ENCODE results near the gene EP400.
A peak's percentile ranks its signal among the peaks of the same experiment; 100 is the strongest.

EP400 gene

GRCh38 chr12:131919366-131920156, 30.2 kb upstream of the EP400 start:
- no peak overlapping the region for H3K27ac ChIP-seq (ENCODE audit: insufficient read depth, low read depth, low read length, poor library complexity, severe bottlenecking)
- H3K4me1 ChIP-seq (ENCODE audit: control insufficient read depth, insufficient read depth, low read length) = no peaks in the 10 kb centered on the region
- WGBS, 2 experiments = 96 to 97% methylated on average over 37 of the region's 37 CpGs
- H3K4me3 ChIP-seq (ENCODE audit: insufficient read depth, low read depth, low read length) = no peak overlapping the region
- no peaks in the 10 kb centered on the region for H3K9me3 ChIP-seq (ENCODE audit: control insufficient read depth, low read length)
- H3K36me3 ChIP-seq (ENCODE audit: control insufficient read depth, insufficient read depth, low read length) = peaks cover 30% of the 10 kb centered on the region
- H3K27me3 ChIP-seq (ENCODE audit: control insufficient read depth, insufficient read depth, low read length, poor library complexity, severe bottlenecking) = no peaks in the 10 kb centered on the region

- 94 to 96% methylated on average over 14 of the region's 14 CpGs for WGBS, 2 experiments
- H3K9me3 ChIP-seq (ENCODE audit: control insufficient read depth, low read length) = no peaks in the 10 kb centered on the region
- H3K4me3 ChIP-seq (ENCODE audit: insufficient read depth, low read depth, low read length) = no peak overlapping the region
- H3K36me3 ChIP-seq (ENCODE audit: control insufficient read depth, insufficient read depth, low read length) = peaks cover 25% of the 10 kb centered on the region
- H3K4me1 ChIP-seq (ENCODE audit: control insufficient read depth, insufficient read depth, low read length) = no peaks in the 10 kb centered on the region
- no peaks in the 10 kb centered on the region for H3K27me3 ChIP-seq (ENCODE audit: control insufficient read depth, insufficient read depth, low read length, poor library complexity, severe bottlenecking)
- no peak overlapping the region for H3K27ac ChIP-seq (ENCODE audit: insufficient read depth, low read depth, low read length, poor library complexity, severe bottlenecking)
These were observed 29.6 kb upstream of the EP400 start for GRCh38 chr12:131920157-131920508.

GRCh38 chr12:131920902-131921840, 28.6 kb upstream of the EP400 start:
- no peak overlapping the region for H3K4me3 ChIP-seq (ENCODE audit: insufficient read depth, low read depth, low read length)
- 94% methylated on average over 35 of the region's 35 CpGs for WGBS, 2 experiments
- H3K4me1 ChIP-seq (ENCODE audit: control insufficient read depth, insufficient read depth, low read length) = no peaks in the 10 kb centered on the region
- no peak overlapping the region for H3K27ac ChIP-seq (ENCODE audit: insufficient read depth, low read depth, low read length, poor library complexity, severe bottlenecking)
- peaks cover 21% of the 10 kb centered on the region for H3K36me3 ChIP-seq (ENCODE audit: control insufficient read depth, insufficient read depth, low read length)
- H3K9me3 ChIP-seq (ENCODE audit: control insufficient read depth, low read length) = no peaks in the 10 kb centered on the region
- H3K27me3 ChIP-seq (ENCODE audit: control insufficient read depth, insufficient read depth, low read length, poor library complexity, severe bottlenecking) = no peaks in the 10 kb centered on the region

GRCh38 chr12:131921866-131922769, 27.6 kb upstream of the EP400 start:
- peaks cover 21% of the 10 kb centered on the region for H3K36me3 ChIP-seq (ENCODE audit: control insufficient read depth, insufficient read depth, low read length)
- no peak overlapping the region for H3K27ac ChIP-seq (ENCODE audit: insufficient read depth, low read depth, low read length, poor library complexity, severe bottlenecking)
- WGBS, 2 experiments = 94 to 95% methylated on average over 29 of the region's 29 CpGs
- no peak overlapping the region for H3K4me3 ChIP-seq (ENCODE audit: insufficient read depth, low read depth, low read length)
- no peaks in the 10 kb centered on the region for H3K27me3 ChIP-seq (ENCODE audit: control insufficient read depth, insufficient read depth, low read length, poor library complexity, severe bottlenecking)
- H3K9me3 ChIP-seq (ENCODE audit: control insufficient read depth, low read length) = no peaks in the 10 kb centered on the region
- no peaks in the 10 kb centered on the region for H3K4me1 ChIP-seq (ENCODE audit: control insufficient read depth, insufficient read depth, low read length)

- Histone ChIP-seq H3K27ac (ENCODE audit: insufficient read depth, low read depth, low read length, poor library complexity, severe bottlenecking) (no peak overlapping the region), H3K4me3 (ENCODE audit: insufficient read depth, low read depth, low read length) (no peak overlapping the region), H3K36me3 (ENCODE audit: control insufficient read depth, insufficient read depth, low read length) (peaks cover 21% of the 10 kb centered on the region), H3K27me3 (ENCODE audit: control insufficient read depth, insufficient read depth, low read length, poor library complexity, severe bottlenecking) (peaks cover under 1% of the 10 kb centered on the region), H3K9me3 (ENCODE audit: control insufficient read depth, low read length) (no peaks in the 10 kb centered on the region), H3K4me1 (ENCODE audit: control insufficient read depth, insufficient read depth, low read length) (no peaks in the 10 kb centered on the region)
- WGBS, 2 experiments = 95 to 97% methylated on average over 13 of the region's 13 CpGs
These were observed 27.0 kb upstream of the EP400 start for GRCh38 chr12:131922772-131923171.

GRCh38 chr12:131923260-131923659, 26.5 kb upstream of the EP400 start:
- Histone ChIP-seq H3K4me3 (ENCODE audit: insufficient read depth, low read depth, low read length) (no peak overlapping the region), H3K4me1 (ENCODE audit: control insufficient read depth, insufficient read depth, low read length) (no peaks in the 10 kb centered on the region), H3K36me3 (ENCODE audit: control insufficient read depth, insufficient read depth, low read length) (peaks cover 21% of the 10 kb centered on the region), H3K9me3 (ENCODE audit: control insufficient read depth, low read length) (no peaks in the 10 kb centered on the region), H3K27me3 (ENCODE audit: control insufficient read depth, insufficient read depth, low read length, poor library complexity, severe bottlenecking) (peaks cover 5% of the 10 kb centered on the region), H3K27ac (ENCODE audit: insufficient read depth, low read depth, low read length, poor library complexity, severe bottlenecking) (no peak overlapping the region)
- 88 to 90% methylated on average over 11 of the region's 11 CpGs for WGBS, 2 experiments

- H3K27ac ChIP-seq (ENCODE audit: insufficient read depth, low read depth, low read length, poor library complexity, severe bottlenecking) = no peak overlapping the region
- no peaks in the 10 kb centered on the region for H3K4me1 ChIP-seq (ENCODE audit: control insufficient read depth, insufficient read depth, low read length)
- H3K4me3 ChIP-seq (ENCODE audit: insufficient read depth, low read depth, low read length) = no peak overlapping the region
- 79 to 80% methylated on average over 24 of the region's 24 CpGs for WGBS, 2 experiments
- peaks cover 9% of the 10 kb centered on the region for H3K27me3 ChIP-seq (ENCODE audit: control insufficient read depth, insufficient read depth, low read length, poor library complexity, severe bottlenecking)
- H3K36me3 ChIP-seq (ENCODE audit: control insufficient read depth, insufficient read depth, low read length) = peaks cover 7% of the 10 kb centered on the region
- H3K9me3 ChIP-seq (ENCODE audit: control insufficient read depth, low read length) = no peaks in the 10 kb centered on the region
These were observed 22.3 kb upstream of the EP400 start for GRCh38 chr12:131927110-131928079.

GRCh38 chr12:131928080-131928710, 21.5 kb upstream of the EP400 start:
- WGBS, 2 experiments = 32 to 34% methylated on average over 33 of the region's 33 CpGs
- no peaks in the 10 kb centered on the region for H3K4me1 ChIP-seq (ENCODE audit: control insufficient read depth, insufficient read depth, low read length)
- no peaks in the 10 kb centered on the region for H3K9me3 ChIP-seq (ENCODE audit: control insufficient read depth, low read length)
- H3K27ac ChIP-seq (ENCODE audit: insufficient read depth, low read depth, low read length, poor library complexity, severe bottlenecking) = no peak overlapping the region
- H3K27me3 ChIP-seq (ENCODE audit: control insufficient read depth, insufficient read depth, low read length, poor library complexity, severe bottlenecking) = peaks cover 9% of the 10 kb centered on the region
- peaks cover 14% of the 10 kb centered on the region for H3K36me3 ChIP-seq (ENCODE audit: control insufficient read depth, insufficient read depth, low read length)
- H3K4me3 ChIP-seq (ENCODE audit: insufficient read depth, low read depth, low read length) = peak overlapping the region; percentile 76
